ENCODE data around the gene UNC79. TPM values are rescaled to one million over a fixed set of nuclear protein-coding genes. Genes with fewer than 3 reads are reported as not detected.

Gene UNC79
- total and polyA plus RNA-seq, 2 experiments from 2014 or later, result 0.15 to 0.20 TPM

GRCh38 chr14:93712079-93712837 is 281.5 kb downstream of the UNC79 start:
- no peaks in the 10 kb centered on the region for H3K9me2 ChIP-seq (replicated peaks; ENCODE audit: insufficient read depth)
- no peaks in the 10 kb centered on the region for H3K79me2 ChIP-seq
- H3K27ac ChIP-seq, result no peak overlapping the region
- no peak overlapping the region for H3K4me2 ChIP-seq
- no peak for DNase-seq (ENCODE audit: low spot score)
- no peaks in the 10 kb centered on the region for H3K27me3 ChIP-seq
- H3K36me3 ChIP-seq (replicated peaks; ENCODE audit: insufficient read depth, low read depth), result no peaks in the 10 kb centered on the region
- TF ChIP-seq EZH2phosphoT487 (IDR thresholded peaks at IDR 0.05; ENCODE audit: low read depth, severe bottlenecking, unreplicated experiment) (no peak), EZH2 (IDR thresholded peaks at IDR 0.05; ENCODE audit: borderline replicate concordance) (no peak)
- TF ChIP-seq, protein P1, sequence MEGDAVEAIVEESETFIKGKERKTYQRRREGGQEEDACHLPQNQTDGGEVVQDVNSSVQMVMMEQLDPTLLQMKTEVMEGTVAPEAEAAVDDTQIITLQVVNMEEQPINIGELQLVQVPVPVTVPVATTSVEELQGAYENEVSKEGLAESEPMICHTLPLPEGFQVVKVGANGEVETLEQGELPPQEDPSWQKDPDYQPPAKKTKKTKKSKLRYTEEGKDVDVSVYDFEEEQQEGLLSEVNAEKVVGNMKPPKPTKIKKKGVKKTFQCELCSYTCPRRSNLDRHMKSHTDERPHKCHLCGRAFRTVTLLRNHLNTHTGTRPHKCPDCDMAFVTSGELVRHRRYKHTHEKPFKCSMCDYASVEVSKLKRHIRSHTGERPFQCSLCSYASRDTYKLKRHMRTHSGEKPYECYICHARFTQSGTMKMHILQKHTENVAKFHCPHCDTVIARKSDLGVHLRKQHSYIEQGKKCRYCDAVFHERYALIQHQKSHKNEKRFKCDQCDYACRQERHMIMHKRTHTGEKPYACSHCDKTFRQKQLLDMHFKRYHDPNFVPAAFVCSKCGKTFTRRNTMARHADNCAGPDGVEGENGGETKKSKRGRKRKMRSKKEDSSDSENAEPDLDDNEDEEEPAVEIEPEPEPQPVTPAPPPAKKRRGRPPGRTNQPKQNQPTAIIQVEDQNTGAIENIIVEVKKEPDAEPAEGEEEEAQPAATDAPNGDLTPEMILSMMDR (IDR thresholded peaks at IDR 0.05; ENCODE audit: poor library complexity), result no peak
- H4K20me1 ChIP-seq (ENCODE audit: insufficient read depth, poor library complexity, severe bottlenecking), result no peaks in the 10 kb centered on the region
- H3K4me1 ChIP-seq (ENCODE audit: insufficient read depth), result no peaks in the 10 kb centered on the region
- H3K9me3 ChIP-seq (ENCODE audit: low read depth), result no peaks in the 10 kb centered on the region
- WGBS (ENCODE audit: low lambda C conversion rate, missing lambda C conversion rate), result 83% methylated on average over 9 of the region's 9 CpGs
- no peak overlapping the region for H3K4me3 ChIP-seq
- H2AFZ ChIP-seq, result no peak overlapping the region

- H3K79me2 ChIP-seq, result no peaks in the 10 kb centered on the region
- TF ChIP-seq EZH2phosphoT487 (IDR thresholded peaks at IDR 0.05; ENCODE audit: low read depth, severe bottlenecking, unreplicated experiment) (no peak), EZH2 (IDR thresholded peaks at IDR 0.05; ENCODE audit: borderline replicate concordance) (no peak)
- TF ChIP-seq, protein P1 (IDR thresholded peaks at IDR 0.05; ENCODE audit: poor library complexity), result no peak
- WGBS (ENCODE audit: low lambda C conversion rate, missing lambda C conversion rate), result 89% methylated on average over 18 of the region's 18 CpGs
- no peaks in the 10 kb centered on the region for H3K36me3 ChIP-seq (replicated peaks; ENCODE audit: insufficient read depth, low read depth)
- no peak overlapping the region for H3K4me3 ChIP-seq
- no peak for DNase-seq (ENCODE audit: low spot score)
- H3K4me2 ChIP-seq, result no peak overlapping the region
- H3K27ac ChIP-seq, result no peak overlapping the region
- no peaks in the 10 kb centered on the region for H4K20me1 ChIP-seq (ENCODE audit: insufficient read depth, poor library complexity, severe bottlenecking)
- no peaks in the 10 kb centered on the region for H3K9me3 ChIP-seq (ENCODE audit: low read depth)
- no peaks in the 10 kb centered on the region for H3K27me3 ChIP-seq
- H3K4me1 ChIP-seq (ENCODE audit: insufficient read depth), result no peaks in the 10 kb centered on the region
- H2AFZ ChIP-seq, result no peak overlapping the region
- no peaks in the 10 kb centered on the region for H3K9me2 ChIP-seq (replicated peaks; ENCODE audit: insufficient read depth)
Measured at GRCh38 chr14:93712838-93713724, 282.3 kb downstream of the UNC79 start.

- Histone ChIP-seq H3K27me3 (no peaks in the 10 kb centered on the region), H3K4me3 (no peak overlapping the region), H3K27ac (no peak overlapping the region), H3K4me2 (no peak overlapping the region), H3K79me2 (no peaks in the 10 kb centered on the region), H4K20me1 (ENCODE audit: insufficient read depth, poor library complexity, severe bottlenecking) (no peaks in the 10 kb centered on the region), H3K9me3 (ENCODE audit: low read depth) (no peaks in the 10 kb centered on the region), H3K36me3 (replicated peaks; ENCODE audit: insufficient read depth, low read depth) (no peaks in the 10 kb centered on the region), H2AFZ (no peak overlapping the region), H3K9me2 (replicated peaks; ENCODE audit: insufficient read depth) (no peaks in the 10 kb centered on the region), H3K4me1 (ENCODE audit: insufficient read depth) (no peaks in the 10 kb centered on the region)
- 83% methylated on average over 13 of the region's 13 CpGs for WGBS (ENCODE audit: low lambda C conversion rate, missing lambda C conversion rate)
- DNase-seq (ENCODE audit: low spot score), result no peak
- TF ChIP-seq EZH2 (IDR thresholded peaks at IDR 0.05; ENCODE audit: borderline replicate concordance) (no peak), EZH2phosphoT487 (IDR thresholded peaks at IDR 0.05; ENCODE audit: low read depth, severe bottlenecking, unreplicated experiment) (no peak)
- TF ChIP-seq, protein P1 (IDR thresholded peaks at IDR 0.05; ENCODE audit: poor library complexity), result no peak
Measured at GRCh38 chr14:93713726-93714405, 283.1 kb downstream of the UNC79 start.
